IPS-18c (cell line): Measurements from ENCODE around the gene ATRN.
"Not testable (repeated sequence)": the region's sequence is repeated elsewhere in the genome, so short reads cannot be mapped to it uniquely, and the experiment has no call there.

Source experiments
- H3K4me3 ChIP-seq: 2 replicates; pipeline ENCODE4 v1.7.0; 2013; ENCODE audit warnings: low read depth, mild to moderate bottlenecking, low read length, moderate library complexity; ENCODE audit not compliant: insufficient read depth
- H3K9me3 ChIP-seq: one replicate; pipeline ENCODE4 v1.6.1; 2013; ENCODE audit warnings: mild to moderate bottlenecking, low read length, moderate library complexity; ENCODE audit not compliant: control insufficient read depth, insufficient read depth

Gene ATRN

GRCh38 chr20:3470627-3471396, at the start of gene ATRN:
Gene ATRN (plus strand): TSS chr20:3471018. CDS start chr20:3471108, 90 bp downstream.
- H3K9me3 ChIP-seq: peaks cover 2% of the 10 kb centered on the region

GRCh38 chr20:3421985-3422384, 48.8 kb upstream of the ATRN start:
- no peak overlapping the region for H3K4me3 ChIP-seq
- no peaks in the 10 kb centered on the region for H3K9me3 ChIP-seq

More at GRCh38 chr20:3470627-3471396, at the start of gene ATRN:
- H3K4me3 ChIP-seq: peak within 1 kb of the TSS; percentile 89

- no peak overlapping the region for H3K4me3 ChIP-seq
Observed at GRCh38 chr20:3423126-3423525, 47.7 kb upstream of the ATRN start.

GRCh38 chr20:3426766-3427165, 44.1 kb upstream of the ATRN start:
- not testable (repeated sequence) for H3K4me3 ChIP-seq, H3K9me3 ChIP-seq

More at GRCh38 chr20:3423126-3423525, 47.7 kb upstream of the ATRN start:
- no peaks in the 10 kb centered on the region for H3K9me3 ChIP-seq

GRCh38 chr20:3430376-3431069, 40.3 kb upstream of the ATRN start:
- no peak overlapping the region for H3K4me3 ChIP-seq
- no peaks in the 10 kb centered on the region for H3K9me3 ChIP-seq

GRCh38 chr20:3431109-3431508, 39.7 kb upstream of the ATRN start:
- Histone ChIP-seq H3K9me3 (no peaks in the 10 kb centered on the region), H3K4me3 (no peak overlapping the region)

- H3K4me3 ChIP-seq: no peak overlapping the region
- no peaks in the 10 kb centered on the region for H3K9me3 ChIP-seq
Observed at GRCh38 chr20:3432844-3433243, 38.0 kb upstream of the ATRN start.

GRCh38 chr20:3433744-3434143, 37.1 kb upstream of the ATRN start:
- no peak overlapping the region for H3K4me3 ChIP-seq
- H3K9me3 ChIP-seq: no peaks in the 10 kb centered on the region

- H3K9me3 ChIP-seq: no peaks in the 10 kb centered on the region
- H3K4me3 ChIP-seq: no peak overlapping the region
Observed at GRCh38 chr20:3434232-3434631, 36.6 kb upstream of the ATRN start.

GRCh38 chr20:3436864-3437574, 33.8 kb upstream of the ATRN start:
- Histone ChIP-seq H3K4me3 (no peak overlapping the region), H3K9me3 (peaks cover 2% of the 10 kb centered on the region)

- Histone ChIP-seq H3K4me3 (no peak overlapping the region), H3K9me3 (peaks cover 3% of the 10 kb centered on the region)
Observed at GRCh38 chr20:3446779-3447178, 24.0 kb upstream of the ATRN start.

- H3K9me3 ChIP-seq: no peaks in the 10 kb centered on the region
- no peak overlapping the region for H3K4me3 ChIP-seq
Observed at GRCh38 chr20:3447321-3447720, 23.5 kb upstream of the ATRN start.

- no peak overlapping the region for H3K4me3 ChIP-seq
- no peaks in the 10 kb centered on the region for H3K9me3 ChIP-seq
Observed at GRCh38 chr20:3449319-3449718, 21.5 kb upstream of the ATRN start.

- no peaks in the 10 kb centered on the region for H3K9me3 ChIP-seq
- no peak overlapping the region for H3K4me3 ChIP-seq
Observed at GRCh38 chr20:3452136-3452535, 18.7 kb upstream of the ATRN start.

GRCh38 chr20:3452690-3453089, 18.1 kb upstream of the ATRN start:
- Histone ChIP-seq H3K4me3 (no peak overlapping the region), H3K9me3 (no peaks in the 10 kb centered on the region)

GRCh38 chr20:3454831-3455230, 16.0 kb upstream of the ATRN start:
- Histone ChIP-seq H3K4me3 (no peak overlapping the region), H3K9me3 (no peaks in the 10 kb centered on the region)

GRCh38 chr20:3456648-3457047, 14.2 kb upstream of the ATRN start:
- no peak overlapping the region for H3K4me3 ChIP-seq
- H3K9me3 ChIP-seq: no peaks in the 10 kb centered on the region

- no peak overlapping the region for H3K4me3 ChIP-seq
- H3K9me3 ChIP-seq: no peaks in the 10 kb centered on the region
Observed at GRCh38 chr20:3459881-3460307, 10.9 kb upstream of the ATRN start.
